Measurements from ENCODE around the gene MACF1. TPM values are rescaled to one million over a fixed set of nuclear protein-coding genes. Genes with fewer than 3 reads are reported as not detected.

The MACF1 gene
- total RNA-seq, 1 donor from 2014 or later, result 222 TPM

DNA sequence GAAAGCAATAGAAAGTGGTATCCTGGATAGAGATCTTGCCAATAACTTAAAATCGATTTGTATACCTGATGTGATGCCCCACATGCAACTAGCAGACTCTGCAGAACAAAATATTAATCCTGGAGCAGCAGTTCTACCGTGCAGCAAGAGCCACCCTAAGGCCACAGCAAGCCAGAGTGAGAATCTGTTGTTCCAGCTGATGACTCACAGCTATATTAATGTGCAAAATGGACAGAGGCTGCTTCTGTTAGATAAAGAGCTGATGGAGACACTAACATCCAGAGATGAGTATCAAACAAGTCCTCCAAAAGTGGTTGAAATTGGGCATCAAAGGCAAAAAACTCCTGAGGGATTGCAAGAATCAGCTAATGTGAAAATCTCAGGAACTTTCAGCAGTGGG lies 127.8 kb downstream of the MACF1 start:
- no peak overlapping the region for H3K4me3 Mint-ChIP-seq
- H3K36me3 Mint-ChIP-seq, result peaks cover 41% of the 10 kb centered on the region
- Histone ChIP-seq H3K9ac (no peak overlapping the region), H3K27ac (no peak overlapping the region), H2AFZ (replicated peaks) (no peak overlapping the region), H3K4me2 (no peak overlapping the region), H3F3A (ENCODE audit: low read depth) (no peaks in the 10 kb centered on the region), H3K79me2 (ENCODE audit: low read depth) (no peaks in the 10 kb centered on the region), H3K9me3 (ENCODE audit: low read depth) (no peaks in the 10 kb centered on the region), H3K36me3 (peaks cover 3% of the 10 kb centered on the region), H3K4me1 (no peaks in the 10 kb centered on the region), H3K4me3 (no peak overlapping the region), H4K20me1 (ENCODE audit: low read depth) (no peaks in the 10 kb centered on the region), H3K27me3 (no peaks in the 10 kb centered on the region)
- no peak overlapping the region for H3K27ac Mint-ChIP-seq
- TF ChIP-seq EZH2 (IDR thresholded peaks at IDR 0.05) (no peak), EZH2phosphoT487 (IDR thresholded peaks at IDR 0.05) (no peak)
- TF ChIP-seq, protein P1, sequence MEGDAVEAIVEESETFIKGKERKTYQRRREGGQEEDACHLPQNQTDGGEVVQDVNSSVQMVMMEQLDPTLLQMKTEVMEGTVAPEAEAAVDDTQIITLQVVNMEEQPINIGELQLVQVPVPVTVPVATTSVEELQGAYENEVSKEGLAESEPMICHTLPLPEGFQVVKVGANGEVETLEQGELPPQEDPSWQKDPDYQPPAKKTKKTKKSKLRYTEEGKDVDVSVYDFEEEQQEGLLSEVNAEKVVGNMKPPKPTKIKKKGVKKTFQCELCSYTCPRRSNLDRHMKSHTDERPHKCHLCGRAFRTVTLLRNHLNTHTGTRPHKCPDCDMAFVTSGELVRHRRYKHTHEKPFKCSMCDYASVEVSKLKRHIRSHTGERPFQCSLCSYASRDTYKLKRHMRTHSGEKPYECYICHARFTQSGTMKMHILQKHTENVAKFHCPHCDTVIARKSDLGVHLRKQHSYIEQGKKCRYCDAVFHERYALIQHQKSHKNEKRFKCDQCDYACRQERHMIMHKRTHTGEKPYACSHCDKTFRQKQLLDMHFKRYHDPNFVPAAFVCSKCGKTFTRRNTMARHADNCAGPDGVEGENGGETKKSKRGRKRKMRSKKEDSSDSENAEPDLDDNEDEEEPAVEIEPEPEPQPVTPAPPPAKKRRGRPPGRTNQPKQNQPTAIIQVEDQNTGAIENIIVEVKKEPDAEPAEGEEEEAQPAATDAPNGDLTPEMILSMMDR (IDR thresholded peaks at IDR 0.05), result no peak
- DNase-seq (ENCODE audit: low spot score), result no peak
- H3K9me3 Mint-ChIP-seq, result no peaks in the 10 kb centered on the region
- no peaks in the 10 kb centered on the region for H3K27me3 Mint-ChIP-seq (ENCODE audit: insufficient read depth, low read depth)
- H3K4me1 Mint-ChIP-seq, result no peaks in the 10 kb centered on the region

DNA sequence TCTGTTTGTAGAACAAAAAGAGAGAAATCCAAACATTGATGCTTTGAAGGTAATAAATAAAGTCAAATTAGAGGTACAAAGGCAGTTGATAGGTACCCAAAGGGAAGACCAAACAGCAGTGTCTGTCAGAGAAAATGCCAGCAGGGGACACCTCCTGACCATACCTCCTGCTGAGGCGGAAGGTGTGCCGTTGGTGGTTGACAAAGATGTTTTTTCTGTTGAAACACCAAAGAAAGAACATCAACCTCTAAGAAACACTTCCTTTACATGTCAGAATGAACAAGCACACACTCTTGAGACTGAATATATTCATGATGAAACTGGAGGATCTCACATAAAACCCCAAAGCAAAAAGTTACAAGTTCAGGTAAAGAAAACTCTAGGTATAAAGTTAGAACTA lies 128.3 kb downstream of the MACF1 start:
- no peaks in the 10 kb centered on the region for H3K79me2 ChIP-seq (ENCODE audit: low read depth)
- H3K9ac ChIP-seq, result no peak overlapping the region
- Mint-ChIP-seq H3K27ac (no peak overlapping the region), H3K9me3 (no peaks in the 10 kb centered on the region), H3K4me1 (no peaks in the 10 kb centered on the region), H3K4me3 (no peak overlapping the region), H3K27me3 (ENCODE audit: insufficient read depth, low read depth) (no peaks in the 10 kb centered on the region), H3K36me3 (peaks cover 38% of the 10 kb centered on the region)
- H3K27ac ChIP-seq, result no peak overlapping the region
- H3F3A ChIP-seq (ENCODE audit: low read depth), result no peaks in the 10 kb centered on the region
- TF ChIP-seq EZH2 (IDR thresholded peaks at IDR 0.05), result no peak
- TF ChIP-seq EZH2phosphoT487 (IDR thresholded peaks at IDR 0.05), result no peak
- TF ChIP-seq, protein P1 (IDR thresholded peaks at IDR 0.05), result no peak
- H3K4me1 ChIP-seq, result no peaks in the 10 kb centered on the region
- H3K4me2 ChIP-seq, result no peak overlapping the region
- H2AFZ ChIP-seq (replicated peaks), result no peak overlapping the region
- no peaks in the 10 kb centered on the region for H3K9me3 ChIP-seq (ENCODE audit: low read depth)
- no peaks in the 10 kb centered on the region for H4K20me1 ChIP-seq (ENCODE audit: low read depth)
- no peak overlapping the region for H3K4me3 ChIP-seq
- no peak for DNase-seq (ENCODE audit: low spot score)
- no peaks in the 10 kb centered on the region for H3K27me3 ChIP-seq
- H3K36me3 ChIP-seq, result peaks cover 3% of the 10 kb centered on the region

DNA sequence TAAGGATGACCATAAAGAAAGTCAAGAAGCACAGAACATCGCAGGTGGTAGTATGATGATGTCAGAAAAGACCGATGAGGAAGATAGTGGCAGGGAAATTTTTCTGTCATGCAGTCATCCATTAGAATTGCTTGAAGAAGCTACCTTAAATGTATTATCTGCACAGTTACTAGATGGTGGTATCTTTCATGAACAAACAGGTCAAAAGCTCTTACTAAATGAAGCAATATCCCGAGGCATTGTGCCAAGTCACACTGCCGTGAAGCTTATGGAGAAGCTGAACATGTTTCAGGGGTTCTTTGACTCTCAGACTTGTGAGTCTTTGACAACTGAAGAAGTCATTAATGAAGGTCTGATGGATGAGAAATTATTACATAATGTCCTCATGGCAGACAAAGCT lies 128.8 kb downstream of the MACF1 start:
- Histone ChIP-seq H3K27ac (no peak overlapping the region), H3K4me1 (no peaks in the 10 kb centered on the region), H3K9ac (no peak overlapping the region), H3K4me3 (no peak overlapping the region), H3K9me3 (ENCODE audit: low read depth) (no peaks in the 10 kb centered on the region), H2AFZ (replicated peaks) (no peak overlapping the region), H3K79me2 (ENCODE audit: low read depth) (no peaks in the 10 kb centered on the region), H3K4me2 (no peak overlapping the region), H3F3A (ENCODE audit: low read depth) (no peaks in the 10 kb centered on the region), H3K36me3 (peaks cover 3% of the 10 kb centered on the region), H4K20me1 (ENCODE audit: low read depth) (no peaks in the 10 kb centered on the region), H3K27me3 (no peaks in the 10 kb centered on the region)
- Mint-ChIP-seq H3K27ac (no peak overlapping the region), H3K36me3 (peaks cover 38% of the 10 kb centered on the region), H3K4me1 (no peaks in the 10 kb centered on the region), H3K27me3 (ENCODE audit: insufficient read depth, low read depth) (no peaks in the 10 kb centered on the region), H3K9me3 (no peaks in the 10 kb centered on the region), H3K4me3 (no peak overlapping the region)
- no peak for DNase-seq (ENCODE audit: low spot score)
- no peak for TF ChIP-seq EZH2 (IDR thresholded peaks at IDR 0.05)
- TF ChIP-seq, protein P1 (IDR thresholded peaks at IDR 0.05), result no peak
- no peak for TF ChIP-seq EZH2phosphoT487 (IDR thresholded peaks at IDR 0.05)

Data from neural progenitor cell (in vitro differentiated cells).